Lower lobe of right lung (tissue), 2 donors: ENCODE results near the gene ZNF609. TPM values are rescaled to one million over a fixed set of nuclear protein-coding genes. Genes with fewer than 3 reads are reported as not detected.

Experiments used
- ATAC-seq, 2 donors: fragments of 200-7000 bp; cut with Tn5 transposase; one replicate each; pipeline ENCODE4 v1.9.1; 2020 to 2022; ENCODE audit warnings: mild to moderate bottlenecking in 2 of 2, moderate library complexity in 2 of 2
- DNase-seq: peaks from one replicate; pipeline ENCODE4 v3.0.0-alpha.2; 2020
- H3K27ac ChIP-seq: fragments of 200-600 bp; one replicate; pipeline ENCODE4 v1.8.0; 2022
- H3K27me3 ChIP-seq: fragments of 200-600 bp; one replicate; pipeline ENCODE4 v1.8.0; 2022; ENCODE audit warnings: low read depth
- H3K36me3 ChIP-seq: fragments of 200-600 bp; one replicate; pipeline ENCODE4 v1.8.0; 2022; ENCODE audit warnings: mild to moderate bottlenecking
- H3K4me1 ChIP-seq: fragments of 200-600 bp; one replicate; pipeline ENCODE4 v1.8.0; 2022
- H3K4me3 ChIP-seq: fragments of 200-600 bp; one replicate; pipeline ENCODE4 v1.8.0; 2022; ENCODE audit warnings: mild to moderate bottlenecking
- H3K9me3 ChIP-seq: fragments of 200-600 bp; one replicate; pipeline ENCODE4 v1.8.0; 2022
- CTCF ChIP-seq: fragments of 200-600 bp; IDR thresholded peaks from one replicate; pipeline ENCODE4 v1.8.0; 2022; ENCODE audit warnings: antibody characterized with exemption, mild to moderate bottlenecking
- intact Hi-C: fragments of 100-400 bp; cut with DNase I; formaldehyde crosslinking; loops from one replicate; pipeline ENCODE4 v1.11.0; 2022
- total RNA-seq: library from RNA; stranded (reverse); fragmentation: NEBNext Ultra II Directional; extraction: Animal tissue kit (Norgen Biotek cat#: 25700); gene quantifications from one replicate; pipeline ENCODE4 v1.2.1, GENCODE V29; 2021
- donor health status: DM: no; HTN: yes; CAD: no; lungs with severe emphysema.

Gene ZNF609
- total RNA-seq, 1 donor from 2014 or later: 45.3 TPM

GRCh38 chr15:64703632-64703959 is 243.2 kb downstream of the ZNF609 start:
- peak; percentile 1 for ATAC-seq
- Histone ChIP-seq H3K27ac (peak overlapping the region; percentile 90), H3K9me3 (no peaks in the 10 kb centered on the region), H3K4me3 (peak overlapping the region; percentile 82), H3K36me3 (no peaks in the 10 kb centered on the region), H3K4me1 (peaks cover 42% of the 10 kb centered on the region), H3K27me3 (no peaks in the 10 kb centered on the region)
- DNase-seq: no peak
- no peak for TF ChIP-seq CTCF
- intact Hi-C loops: no loop called here

- H3K9me3 ChIP-seq: no peaks in the 10 kb centered on the region
- no peaks in the 10 kb centered on the region for H3K36me3 ChIP-seq
- no peaks in the 10 kb centered on the region for H3K27me3 ChIP-seq
- intact Hi-C loops: no loop called here
- no peak overlapping the region for H3K27ac ChIP-seq
- no peak for ATAC-seq
- no peak overlapping the region for H3K4me3 ChIP-seq
- TF ChIP-seq CTCF: no peak
- peaks cover 28% of the 10 kb centered on the region for H3K4me1 ChIP-seq
- no peak for DNase-seq
These were observed 244.6 kb downstream of the ZNF609 start for GRCh38 chr15:64705006-64705405.

GRCh38 chr15:64706011-64706911 is 245.9 kb downstream of the ZNF609 start:
- no peaks in the 10 kb centered on the region for H3K27me3 ChIP-seq
- DNase-seq (no peak), ATAC-seq (no peak)
- no peak overlapping the region for H3K4me3 ChIP-seq
- H3K27ac ChIP-seq: no peak overlapping the region
- no peaks in the 10 kb centered on the region for H3K9me3 ChIP-seq
- intact Hi-C loops: no loop called here
- H3K4me1 ChIP-seq: peaks cover 16% of the 10 kb centered on the region
- TF ChIP-seq CTCF: no peak
- no peaks in the 10 kb centered on the region for H3K36me3 ChIP-seq

GRCh38 chr15:64710676-64711428 is 250.5 kb downstream of the ZNF609 start:
- Histone ChIP-seq H3K9me3 (no peaks in the 10 kb centered on the region), H3K27me3 (no peaks in the 10 kb centered on the region), H3K4me3 (no peak overlapping the region), H3K36me3 (no peaks in the 10 kb centered on the region), H3K4me1 (no peaks in the 10 kb centered on the region), H3K27ac (no peak overlapping the region)
- TF ChIP-seq CTCF: no peak
- DNase-seq: no peak
- intact Hi-C loops: no loop called here
- no peak for ATAC-seq

GRCh38 chr15:64712353-64712752 is 252.0 kb downstream of the ZNF609 start:
- no peak overlapping the region for H3K4me3 ChIP-seq
- no peak for TF ChIP-seq CTCF
- H3K4me1 ChIP-seq: no peaks in the 10 kb centered on the region
- ATAC-seq (no peak), DNase-seq (no peak)
- no peak overlapping the region for H3K27ac ChIP-seq
- H3K27me3 ChIP-seq: no peaks in the 10 kb centered on the region
- H3K36me3 ChIP-seq: no peaks in the 10 kb centered on the region
- intact Hi-C loops: no loop called here
- H3K9me3 ChIP-seq: no peaks in the 10 kb centered on the region
